T-helper 17 cell (primary cell): ENCODE measurements around the gene PYGM. TPM values are rescaled to one million over a fixed set of nuclear protein-coding genes. Genes with fewer than 3 reads are reported as not detected.
"Not testable (repeated sequence)": the region's sequence is repeated elsewhere in the genome, so short reads cannot be mapped to it uniquely, and the experiment has no call there.

ENCODE experiments used
- ATAC-seq: fragments of 150-1000 bp; cut with Tn5 transposase; 2 replicates; pipeline ENCODE4 v1.10.0; 2021; ENCODE audit warnings: mild to moderate bottlenecking, moderate library complexity
- DNase-seq, 3 donors: peaks; one replicate each; pipeline versions ENCODE4 v3.0.0 to v3.0.0-alpha.2; 2020 to 2021
- H3K9me3 ChIP-seq: one replicate; pipeline ENCODE4 v1.7.0; 2013; ENCODE audit warnings: low read length, mild to moderate bottlenecking; ENCODE audit not compliant: control insufficient read depth, poor library complexity, severe bottlenecking
- H3K27ac Mint-ChIP-seq: one replicate; pipeline ENCODE4 v1.8.0; 2022; ENCODE audit warnings: mild to moderate bottlenecking, moderate library complexity, mixed read lengths
- H3K27me3 Mint-ChIP-seq: one replicate; pipeline ENCODE4 v1.8.0; 2022; ENCODE audit warnings: mixed read lengths
- H3K36me3 Mint-ChIP-seq: one replicate; pipeline ENCODE4 v1.8.0; 2022; ENCODE audit warnings: low read depth, mixed read lengths
- H3K4me1 Mint-ChIP-seq: one replicate; pipeline ENCODE4 v1.8.0; 2022; ENCODE audit warnings: mild to moderate bottlenecking, mixed read lengths
- H3K4me3 Mint-ChIP-seq: one replicate; pipeline ENCODE4 v1.8.0; 2022; ENCODE audit warnings: mild to moderate bottlenecking, moderate library complexity, mixed read lengths
- total RNA-seq, 4 donors: library from RNA in 2 of 4; stranded (reverse) in 2 of 4; gene quantifications; one replicate each; pipeline ENCODE4 v1.2.3 and lab custom pipeline; 2022 to 2026

PYGM gene
- total RNA-seq, 2 donors from 2014 or later, result 11.8 to 27.1 TPM

DNA sequence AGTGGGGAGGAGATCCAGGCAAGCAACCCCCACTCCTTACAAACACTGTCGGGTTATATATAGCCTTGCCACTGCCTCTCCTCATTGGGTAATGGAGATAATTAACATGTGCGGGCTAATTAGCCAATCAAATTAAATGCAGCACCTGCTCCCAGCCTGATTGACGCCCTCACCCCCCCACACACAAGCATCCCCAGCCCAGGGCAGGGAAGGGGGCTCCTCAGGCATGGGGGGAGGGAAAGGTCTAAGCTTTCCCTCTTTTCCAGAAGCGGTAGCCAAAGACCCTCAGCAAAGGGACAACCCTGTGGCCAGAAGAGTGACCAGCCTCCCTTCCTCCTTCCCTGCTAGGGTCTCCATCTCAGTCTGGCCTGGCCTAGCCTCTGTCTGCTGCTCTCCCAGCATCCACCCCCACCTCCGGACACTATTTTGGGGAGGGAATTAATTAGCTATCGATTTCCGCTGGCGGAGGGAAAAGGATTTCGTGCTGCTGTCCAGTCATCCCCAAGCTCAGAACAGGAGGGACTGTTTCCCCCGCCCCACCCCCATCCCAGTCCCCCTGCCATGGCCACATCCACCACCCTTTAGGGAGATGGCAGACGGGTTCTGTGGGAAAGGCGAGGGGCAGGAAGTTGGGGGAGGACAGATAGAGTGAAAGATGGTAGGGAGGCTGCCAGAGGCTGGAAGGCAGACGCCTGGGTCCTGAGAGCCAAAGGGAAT is 43.9 kb downstream of the PYGM start:
- H3K27me3 Mint-ChIP-seq, result peaks cover 76% of the 10 kb centered on the region
- H3K4me3 Mint-ChIP-seq, result no peak overlapping the region
- peaks cover 18% of the 10 kb centered on the region for H3K4me1 Mint-ChIP-seq
- H3K36me3 Mint-ChIP-seq, result peaks cover 10% of the 10 kb centered on the region
- DNase-seq (no peak), ATAC-seq (no peak)
- no peak overlapping the region for H3K27ac Mint-ChIP-seq
- no peaks in the 10 kb centered on the region for H3K9me3 ChIP-seq

DNA sequence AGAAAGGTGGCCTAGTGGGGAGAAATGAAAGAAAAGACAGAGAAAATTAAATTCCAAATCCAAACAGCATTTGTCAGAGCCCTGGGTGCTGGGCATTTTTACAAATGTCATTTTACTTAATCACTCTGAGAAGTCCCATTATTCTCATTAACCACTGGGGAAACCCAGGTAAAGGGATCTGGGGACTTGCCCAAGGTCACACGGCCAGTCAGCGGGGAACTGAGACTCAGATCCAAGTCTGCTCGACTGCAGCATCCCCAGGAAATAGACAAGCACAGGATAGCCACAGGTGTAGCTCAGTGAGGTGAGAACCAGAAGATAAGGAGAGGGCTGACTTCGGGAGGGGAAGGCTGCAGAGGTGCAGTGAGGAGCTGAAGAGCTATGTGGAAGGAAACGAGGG is 44.7 kb downstream of the PYGM start:
- Mint-ChIP-seq H3K4me3 (no peak overlapping the region), H3K4me1 (peaks cover 20% of the 10 kb centered on the region), H3K27ac (no peak overlapping the region), H3K27me3 (peaks cover 76% of the 10 kb centered on the region), H3K36me3 (peaks cover 12% of the 10 kb centered on the region)
- no peaks in the 10 kb centered on the region for H3K9me3 ChIP-seq
- ATAC-seq, result no peak
- no peak for DNase-seq

DNA sequence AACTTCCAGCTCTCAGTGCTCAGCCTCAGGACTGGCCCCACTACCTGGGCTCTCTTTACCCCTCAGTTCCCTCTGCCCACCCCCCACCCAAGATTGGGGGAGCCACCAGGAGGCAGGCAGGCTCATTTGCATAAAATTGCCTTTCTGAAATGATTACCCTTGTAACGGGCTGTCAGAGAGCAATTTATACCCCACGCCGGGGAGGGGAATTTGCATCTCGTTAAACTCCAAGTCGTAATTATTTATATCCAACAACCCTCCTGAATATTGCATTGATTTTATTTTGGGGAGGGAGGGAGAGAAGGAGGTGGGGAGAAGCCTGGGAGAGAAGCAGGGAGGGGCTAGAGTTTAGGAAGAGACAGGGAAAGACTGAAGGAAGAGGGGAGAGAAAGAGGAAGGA is 45.1 kb downstream of the PYGM start:
- no peak for DNase-seq
- no peak for ATAC-seq
- Mint-ChIP-seq H3K4me3 (no peak overlapping the region), H3K27me3 (peaks cover 77% of the 10 kb centered on the region), H3K27ac (peak overlapping the region; percentile 11), H3K4me1 (peaks cover 21% of the 10 kb centered on the region), H3K36me3 (peaks cover 13% of the 10 kb centered on the region)
- H3K9me3 ChIP-seq, result no peaks in the 10 kb centered on the region

DNA sequence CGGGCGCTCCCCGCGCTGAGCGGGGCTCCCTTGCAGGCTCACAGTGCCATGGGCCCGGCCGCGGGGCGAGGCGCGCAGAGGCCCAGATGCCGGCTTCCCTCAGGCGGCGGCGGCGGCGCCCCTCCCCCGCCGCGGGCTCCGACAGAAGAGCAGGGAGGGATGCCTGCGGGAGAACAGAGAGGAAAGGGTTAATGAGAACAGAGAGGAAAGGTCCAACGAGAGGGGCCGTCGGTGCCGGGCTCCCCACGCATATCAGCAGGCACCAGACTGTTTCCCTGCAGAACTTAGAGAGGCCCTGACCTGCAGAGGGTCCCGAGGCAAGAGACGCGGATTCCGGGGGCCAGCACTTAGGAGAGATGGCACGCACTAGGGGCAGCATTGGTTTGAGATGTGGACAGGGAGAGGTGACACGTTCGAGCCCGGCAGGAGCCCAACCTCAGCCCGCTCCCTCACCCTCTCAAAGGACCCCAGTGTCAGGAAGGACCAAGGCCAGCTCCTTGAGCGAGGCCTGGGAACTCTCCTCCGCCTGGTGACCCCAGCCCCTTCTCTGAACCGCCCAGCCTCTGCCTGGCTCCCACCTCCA is 45.9 kb downstream of the PYGM start:
- DNase-seq (no peak), ATAC-seq (no peak)
- Mint-ChIP-seq H3K27ac (no peak overlapping the region), H3K4me3 (peak overlapping the region; percentile 77), H3K27me3 (peaks cover 84% of the 10 kb centered on the region), H3K36me3 (peaks cover 13% of the 10 kb centered on the region), H3K4me1 (peaks cover 21% of the 10 kb centered on the region)
- no peaks in the 10 kb centered on the region for H3K9me3 ChIP-seq

DNA sequence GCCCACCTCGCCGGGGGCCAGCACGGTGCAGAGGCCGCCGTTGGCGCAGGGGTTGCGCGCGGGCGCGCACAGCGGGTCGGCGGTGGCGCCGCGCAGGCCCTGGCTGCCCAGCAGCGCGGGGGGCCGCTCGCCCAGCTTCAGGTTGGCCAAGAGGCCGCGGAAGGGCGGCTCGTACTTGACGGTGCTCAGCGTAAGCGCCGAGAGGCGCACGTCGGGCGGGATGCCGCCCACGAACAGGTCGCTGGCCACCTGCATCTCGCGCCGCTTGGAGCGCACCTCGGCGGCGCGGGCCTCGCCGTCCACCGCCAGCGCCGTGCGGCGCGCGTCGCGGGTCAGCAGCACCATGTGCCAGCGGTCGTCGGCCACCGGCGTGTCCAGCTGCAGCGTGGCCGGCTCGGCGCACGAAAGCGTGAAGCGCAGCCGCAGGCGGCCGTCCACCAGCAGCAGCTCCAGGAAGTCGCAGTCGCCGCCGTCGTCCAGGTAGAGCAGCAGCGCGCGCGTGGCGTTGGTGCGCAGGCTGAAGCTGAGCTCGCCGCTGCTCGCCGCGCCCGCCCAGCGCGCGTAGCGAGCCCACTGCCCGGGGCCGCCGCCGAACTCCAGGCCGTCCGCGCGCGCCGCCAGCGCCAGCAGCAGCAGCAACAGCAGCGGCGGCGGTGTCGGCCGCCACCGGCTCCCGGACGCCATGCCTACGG is 46.6 kb downstream of the PYGM start:
- no peak overlapping the region for H3K27ac Mint-ChIP-seq
- peaks cover 21% of the 10 kb centered on the region for H3K4me1 Mint-ChIP-seq
- DNase-seq (no peak), ATAC-seq (peak; percentile 51)
- H3K36me3 Mint-ChIP-seq, result peaks cover 15% of the 10 kb centered on the region
- H3K4me3 Mint-ChIP-seq, result no peak overlapping the region
- peaks cover 85% of the 10 kb centered on the region for H3K27me3 Mint-ChIP-seq
- no peaks in the 10 kb centered on the region for H3K9me3 ChIP-seq

DNA sequence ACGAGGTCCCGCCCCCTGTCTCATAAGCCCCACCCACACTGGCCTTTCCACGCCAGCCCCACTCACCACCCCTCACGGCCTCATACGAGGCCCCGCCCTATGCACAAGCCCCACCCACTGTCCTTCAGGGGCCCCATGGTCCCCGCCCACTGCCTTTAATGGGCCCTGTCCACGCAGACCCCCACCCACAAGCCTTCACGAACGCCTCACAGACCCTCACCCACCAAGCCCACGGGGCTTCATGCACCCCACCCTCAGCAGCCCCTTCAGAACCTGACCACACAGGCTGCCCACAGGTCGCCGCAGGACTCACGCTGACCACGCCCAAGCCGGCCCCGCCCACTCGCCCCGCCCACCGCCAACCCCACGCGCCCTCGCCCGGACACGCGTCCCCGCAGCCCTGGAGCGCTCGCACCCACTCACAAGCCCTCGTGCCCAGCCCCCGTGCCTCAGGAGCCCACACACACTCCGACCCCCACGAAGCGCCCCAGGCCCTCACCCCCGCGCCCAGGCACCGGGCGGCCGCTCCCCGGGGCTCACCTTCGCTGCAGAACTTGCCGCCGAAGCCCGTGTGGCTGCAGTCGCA is 47.3 kb downstream of the PYGM start:
- ATAC-seq (peak; percentile 43), DNase-seq (no peak)
- Mint-ChIP-seq H3K4me1 (peaks cover 21% of the 10 kb centered on the region), H3K27ac (no peak overlapping the region), H3K4me3 (peak overlapping the region; percentile 70), H3K36me3 (peaks cover 17% of the 10 kb centered on the region), H3K27me3 (peaks cover 85% of the 10 kb centered on the region)
- H3K9me3 ChIP-seq, result no peaks in the 10 kb centered on the region

DNA sequence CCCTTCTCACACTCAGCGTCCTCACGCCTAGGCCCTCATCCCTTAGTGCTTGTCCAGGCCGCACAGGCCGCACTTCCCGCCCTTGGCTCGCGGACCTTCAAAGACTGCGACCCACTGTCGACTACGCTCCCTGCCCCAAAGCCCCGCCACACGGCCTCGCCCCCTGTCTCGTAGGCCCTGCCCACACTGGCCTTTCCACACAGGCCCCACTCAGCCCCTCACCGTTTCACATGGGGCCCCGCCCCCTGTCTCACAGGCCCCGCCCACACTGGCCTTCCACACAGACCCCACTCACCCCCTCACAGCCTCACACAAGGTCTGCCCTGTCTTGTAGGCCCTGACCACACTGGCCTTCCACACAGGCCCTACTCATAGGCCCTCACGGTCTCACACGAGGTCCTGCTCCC is 47.8 kb downstream of the PYGM start:
- Mint-ChIP-seq H3K4me3 (peak overlapping the region; percentile 70), H3K4me1 (peaks cover 21% of the 10 kb centered on the region), H3K36me3 (peaks cover 15% of the 10 kb centered on the region), H3K27ac (no peak overlapping the region), H3K27me3 (peaks cover 85% of the 10 kb centered on the region)
- ATAC-seq (no peak), DNase-seq (no peak)
- H3K9me3 ChIP-seq, result no peaks in the 10 kb centered on the region

DNA sequence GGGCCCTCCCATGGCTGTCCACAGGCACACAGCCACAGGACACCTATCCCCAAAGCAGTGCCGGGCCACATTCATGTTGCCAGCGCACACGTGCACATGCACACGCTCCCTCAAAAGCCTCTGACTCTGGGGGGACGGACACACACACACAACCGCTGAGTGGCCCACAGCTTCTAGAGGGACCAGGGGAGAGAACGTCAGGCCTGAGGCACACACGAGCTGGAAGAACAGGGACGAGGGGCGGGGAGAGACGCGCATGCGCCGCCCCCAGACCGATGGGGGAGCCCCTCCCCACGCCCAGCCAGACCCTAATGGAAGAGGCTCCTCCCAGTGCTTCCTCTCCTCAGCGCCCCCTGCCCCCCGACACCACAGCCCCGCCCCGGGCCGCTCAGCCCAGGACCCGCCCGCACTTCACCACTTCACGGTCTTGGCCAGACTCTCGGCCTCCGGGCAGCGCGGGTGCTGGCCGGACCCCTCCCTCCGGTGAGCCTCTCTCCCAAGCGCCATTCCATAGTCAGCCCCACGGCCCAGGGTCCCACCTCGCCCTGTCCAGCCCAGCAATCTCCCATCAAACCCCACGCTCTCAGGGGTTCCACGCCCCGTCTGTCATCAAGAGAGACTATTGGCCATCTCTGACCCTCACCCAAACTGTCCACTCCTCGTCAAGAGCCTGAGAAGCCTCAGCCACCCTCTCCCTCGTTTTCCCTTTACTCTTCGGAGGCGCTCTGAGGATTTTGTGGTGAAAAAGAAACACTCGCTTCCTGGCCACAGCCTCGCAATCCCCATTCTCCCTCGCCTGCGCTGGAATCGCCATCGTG is 48.4 kb downstream of the PYGM start:
- peak overlapping the region; percentile 68 for H3K4me3 Mint-ChIP-seq
- no peak overlapping the region for H3K27ac Mint-ChIP-seq
- H3K9me3 ChIP-seq, result no peaks in the 10 kb centered on the region
- ATAC-seq (no peak), DNase-seq (no peak)
- H3K27me3 Mint-ChIP-seq, result peaks cover 85% of the 10 kb centered on the region
- H3K4me1 Mint-ChIP-seq, result peaks cover 23% of the 10 kb centered on the region
- H3K36me3 Mint-ChIP-seq, result peaks cover 15% of the 10 kb centered on the region

DNA sequence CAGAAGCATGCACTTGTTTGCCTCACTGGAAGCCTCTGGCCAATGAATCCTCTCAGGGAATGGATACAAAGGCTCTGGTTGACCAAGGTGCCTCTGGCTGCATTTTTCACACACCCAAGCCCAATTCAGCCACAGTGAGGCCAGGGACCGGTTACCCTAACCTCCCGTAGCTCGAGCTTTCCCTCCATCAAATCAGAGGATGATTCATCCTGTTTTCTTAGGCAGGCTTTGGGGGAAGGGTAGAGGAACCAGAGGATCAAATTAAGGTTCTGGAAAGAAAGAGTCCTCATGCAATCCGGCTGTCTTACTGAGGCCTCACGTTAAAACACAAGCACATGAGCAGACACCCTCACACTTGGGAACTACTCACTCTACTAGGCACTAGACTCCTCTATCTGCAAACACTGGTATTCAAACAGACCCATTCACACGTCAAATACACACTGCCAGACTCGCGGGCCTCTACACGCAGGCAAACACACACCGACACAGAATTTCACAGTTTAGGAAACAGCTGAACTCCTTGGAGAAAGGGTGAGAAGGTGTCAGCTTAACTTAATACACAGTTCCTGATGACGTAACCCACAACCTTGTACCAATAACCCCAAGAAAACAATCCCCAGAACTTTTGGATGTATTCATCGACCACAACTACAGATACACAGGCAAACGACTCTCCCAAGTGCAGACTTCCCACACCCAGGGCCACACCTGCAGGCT is 49.2 kb downstream of the PYGM start:
- ATAC-seq, result no peak
- Mint-ChIP-seq H3K4me3 (no peak overlapping the region), H3K36me3 (peaks cover 15% of the 10 kb centered on the region), H3K27me3 (peaks cover 81% of the 10 kb centered on the region), H3K27ac (no peak overlapping the region), H3K4me1 (peaks cover 23% of the 10 kb centered on the region)
- no peak for DNase-seq
- no peaks in the 10 kb centered on the region for H3K9me3 ChIP-seq

DNA sequence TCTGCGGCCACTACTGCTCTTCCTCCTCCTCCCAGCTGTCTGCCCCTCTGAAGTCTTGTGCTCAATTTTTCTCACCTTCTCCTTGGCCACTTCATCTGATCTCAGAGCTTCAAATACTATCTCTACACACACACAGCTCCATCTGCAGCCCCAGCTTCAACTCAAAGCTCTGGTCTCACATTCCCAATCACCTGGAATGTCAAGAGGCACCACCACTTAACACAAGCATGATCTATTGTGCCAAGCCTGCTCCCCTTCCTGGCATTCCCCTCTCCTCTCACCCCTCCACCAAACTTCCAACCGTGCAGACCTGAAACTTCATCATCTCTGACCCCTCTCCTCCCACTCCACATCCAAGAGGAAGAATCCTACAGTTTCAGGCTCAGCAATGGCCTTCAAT is 54.3 kb downstream of the PYGM start:
- H3K4me1 Mint-ChIP-seq, result peaks cover 4% of the 10 kb centered on the region
- H3K36me3 Mint-ChIP-seq, result peaks cover 11% of the 10 kb centered on the region
- no peak overlapping the region for H3K4me3 Mint-ChIP-seq
- H3K9me3 ChIP-seq, result no peaks in the 10 kb centered on the region
- ATAC-seq (no peak), DNase-seq (no peak)
- no peak overlapping the region for H3K27ac Mint-ChIP-seq
- H3K27me3 Mint-ChIP-seq, result peaks cover 73% of the 10 kb centered on the region

DNA sequence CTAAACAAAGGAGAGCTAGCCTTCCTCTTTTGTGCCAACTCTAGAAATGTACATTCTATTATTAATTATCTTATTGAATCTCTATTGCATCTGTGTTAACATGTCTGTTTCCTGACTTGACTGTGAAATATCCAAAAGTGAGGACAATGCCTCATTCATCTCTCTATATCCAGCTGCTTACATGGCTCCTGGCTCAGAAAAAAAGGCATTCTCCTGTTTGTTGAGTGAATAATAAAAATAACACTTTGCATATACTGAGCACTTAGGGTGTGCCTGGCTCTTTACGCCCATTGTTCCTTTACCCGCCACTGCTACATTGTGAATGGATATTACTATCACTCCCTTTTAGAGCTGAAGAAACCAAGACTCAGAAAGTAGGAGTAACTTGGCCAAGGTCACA is 56.7 kb downstream of the PYGM start:
- no peaks in the 10 kb centered on the region for H3K9me3 ChIP-seq
- H3K4me3 Mint-ChIP-seq, result no peak overlapping the region
- ATAC-seq (no peak), DNase-seq (no peak)
- H3K36me3 Mint-ChIP-seq, result peaks cover 4% of the 10 kb centered on the region
- H3K27ac Mint-ChIP-seq, result no peak overlapping the region
- H3K4me1 Mint-ChIP-seq, result peaks cover 6% of the 10 kb centered on the region
- H3K27me3 Mint-ChIP-seq, result peaks cover 62% of the 10 kb centered on the region

DNA sequence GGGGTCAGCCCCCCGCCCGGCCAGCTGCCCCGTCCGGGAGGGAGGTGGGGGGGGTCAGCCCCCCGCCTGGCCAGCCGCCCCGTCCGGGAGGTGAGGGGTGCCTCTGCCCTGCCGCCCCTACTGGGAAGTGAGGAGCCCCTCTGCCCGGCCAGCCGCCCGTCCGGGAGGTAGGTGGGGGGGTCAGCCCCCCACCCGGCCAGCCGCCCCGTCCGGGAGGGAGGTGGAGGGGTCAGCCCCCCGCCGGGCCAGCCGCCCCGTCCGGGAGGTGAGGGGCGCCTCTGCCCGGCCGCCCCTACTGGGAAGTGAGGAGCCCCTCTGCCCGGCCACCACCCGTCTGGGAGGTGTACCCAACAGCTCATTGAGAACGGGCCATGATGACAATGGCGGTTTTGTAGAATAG is 57.8 kb downstream of the PYGM start:
- H3K4me1 Mint-ChIP-seq, DNase-seq, H3K27ac Mint-ChIP-seq, ATAC-seq, H3K36me3 Mint-ChIP-seq, H3K4me3 Mint-ChIP-seq, H3K9me3 ChIP-seq: not testable (repeated sequence)
- peaks cover 53% of the 10 kb centered on the region for H3K27me3 Mint-ChIP-seq
